Right lung (tissue), 5 donors: ENCODE measurements around the gene R3HDM1. TPM values are rescaled to one million over a fixed set of nuclear protein-coding genes. Genes with fewer than 3 reads are reported as not detected.
A peak's percentile ranks its signal among the peaks of the same experiment; 100 is the strongest.
"Not testable (repeated sequence)": the region's sequence is repeated elsewhere in the genome, so short reads cannot be mapped to it uniquely, and the experiment has no call there.

Experiments used
- DNase-seq, 2 donors: peaks; one replicate each; pipeline ENCODE4 v3.0.0-alpha.2; 2013
- polyA plus RNA-seq, 5 donors: library from polyadenylated mRNA; unstranded; fragments of 120-200 nt; gene quantifications; one replicate each; pipeline versions ENCODE4 v1.2.1 to v1.2.3, GENCODE V29; 2013; ENCODE audit warnings: inconsistent platforms in 1 of 5, low replicate concordance in 1 of 5; ENCODE audit not compliant: insufficient read length in 5 of 5, insufficient read depth in 1 of 5

Gene R3HDM1
- polyA plus RNA-seq, 5 donors = 31.2 to 39.2 (median 38.2) TPM

- DNase-seq = no peak
These were observed 176.9 kb downstream of the R3HDM1 start for GRCh38 chr2:135708159-135708558.

GRCh38 chr2:135709992-135710391 lies 178.7 kb downstream of the R3HDM1 start:
- peak; percentile 20 to 29 for DNase-seq

- not testable (repeated sequence) for DNase-seq
These were observed 183.8 kb downstream of the R3HDM1 start for GRCh38 chr2:135715086-135715485.

GRCh38 chr2:135728064-135728743 lies 196.9 kb downstream of the R3HDM1 start:
- DNase-seq = no peak

GRCh38 chr2:135732561-135732960 lies 201.3 kb downstream of the R3HDM1 start:
- DNase-seq = no peak

GRCh38 chr2:135733045-135733444 lies 201.8 kb downstream of the R3HDM1 start:
- DNase-seq = no peak

GRCh38 chr2:135736546-135736945 lies 205.3 kb downstream of the R3HDM1 start:
- no peak for DNase-seq

- no peak for DNase-seq
These were observed 208.9 kb downstream of the R3HDM1 start for GRCh38 chr2:135740206-135740605.

GRCh38 chr2:135741043-135741394 lies 209.7 kb downstream of the R3HDM1 start:
- DNase-seq = no peak

- DNase-seq = peak; percentile 97 to 99
These were observed 210.4 kb downstream of the R3HDM1 start, which contains the start of gene UBXN4 for GRCh38 chr2:135741395-135742324. Gene UBXN4 (plus strand): TSS chr2:135741855. CDS start chr2:135741930, 75 bp downstream.

- DNase-seq = peak; percentile 78 to 79
These were observed 211.1 kb downstream of the R3HDM1 start for GRCh38 chr2:135742325-135742757.

GRCh38 chr2:135743860-135744259 lies 212.6 kb downstream of the R3HDM1 start:
- no peak for DNase-seq

- DNase-seq = no peak
These were observed 213.6 kb downstream of the R3HDM1 start for GRCh38 chr2:135744760-135745314.

- no peak for DNase-seq
These were observed 214.3 kb downstream of the R3HDM1 start for GRCh38 chr2:135745545-135745944.

GRCh38 chr2:135755573-135755972 lies 224.3 kb downstream of the R3HDM1 start:
- no peak for DNase-seq

GRCh38 chr2:135756692-135757091 lies 225.4 kb downstream of the R3HDM1 start:
- no peak for DNase-seq

GRCh38 chr2:135762022-135762421 lies 230.7 kb downstream of the R3HDM1 start:
- no peak for DNase-seq

GRCh38 chr2:135762530-135762929 lies 231.2 kb downstream of the R3HDM1 start:
- no peak for DNase-seq

GRCh38 chr2:135768863-135769262 lies 237.6 kb downstream of the R3HDM1 start:
- DNase-seq = no peak

- no peak for DNase-seq
These were observed 242.0 kb downstream of the R3HDM1 start for GRCh38 chr2:135773319-135773718.

GRCh38 chr2:135773917-135774316 lies 242.6 kb downstream of the R3HDM1 start:
- DNase-seq = no peak
